Measurements from ENCODE around the gene MS4A1. TPM values are rescaled to one million over a fixed set of nuclear protein-coding genes. Genes with fewer than 3 reads are reported as not detected.

MS4A1 gene
- total and polyA plus RNA-seq, 2 experiments from 2014 or later: 0.23 TPM; not detected in 1

DNA sequence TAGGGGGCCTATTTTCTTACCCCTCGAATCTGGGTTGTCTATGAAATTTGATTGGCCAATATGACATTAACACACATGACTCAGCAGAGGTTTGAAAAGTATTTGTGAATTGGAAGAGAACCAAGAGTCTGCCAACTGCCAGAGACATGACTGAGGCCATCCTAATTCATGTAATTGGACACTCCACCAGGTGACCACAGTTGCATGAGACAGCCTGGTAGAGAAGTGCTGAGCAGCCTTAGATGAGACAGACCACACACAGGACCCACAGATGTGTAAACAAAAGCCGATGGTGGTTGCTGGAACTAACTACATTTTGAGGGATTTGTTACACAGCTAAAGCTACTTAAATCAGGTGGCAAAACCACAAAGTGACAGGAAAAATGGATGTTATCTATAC is 27.1 kb upstream of the MS4A1 start:
- H3K27me3 ChIP-seq (ENCODE audit: insufficient read depth): no peaks in the 10 kb centered on the region
- H3K27ac Mint-ChIP-seq: no peak overlapping the region
- H3K4me2 ChIP-seq: no peak overlapping the region
- no peak overlapping the region for H2AFZ ChIP-seq
- no peak overlapping the region for H3K4me3 Mint-ChIP-seq
- no peak for DNase-seq (ENCODE audit: low spot score)
- H4K20me1 ChIP-seq (replicated peaks; ENCODE audit: insufficient read depth): no peaks in the 10 kb centered on the region
- no peak overlapping the region for H3K4me3 ChIP-seq
- no peaks in the 10 kb centered on the region for H3K36me3 Mint-ChIP-seq (ENCODE audit: low read depth)
- peaks cover 3% of the 10 kb centered on the region; the same call in 1 of the 2 replicates for H3K9me2 ChIP-seq (ENCODE audit: insufficient read depth)
- H3K4me1 Mint-ChIP-seq: no peaks in the 10 kb centered on the region
- no peak overlapping the region for H3K27ac ChIP-seq (ENCODE audit: low read depth)
- H3K9me3 Mint-ChIP-seq: no peaks in the 10 kb centered on the region
- no peaks in the 10 kb centered on the region for H3F3A ChIP-seq (replicated peaks; ENCODE audit: low read depth)
- H3K27me3 Mint-ChIP-seq (ENCODE audit: insufficient read depth, low read depth, poor library complexity): no peaks in the 10 kb centered on the region
- no peak for ATAC-seq
- TF ChIP-seq, protein P1, sequence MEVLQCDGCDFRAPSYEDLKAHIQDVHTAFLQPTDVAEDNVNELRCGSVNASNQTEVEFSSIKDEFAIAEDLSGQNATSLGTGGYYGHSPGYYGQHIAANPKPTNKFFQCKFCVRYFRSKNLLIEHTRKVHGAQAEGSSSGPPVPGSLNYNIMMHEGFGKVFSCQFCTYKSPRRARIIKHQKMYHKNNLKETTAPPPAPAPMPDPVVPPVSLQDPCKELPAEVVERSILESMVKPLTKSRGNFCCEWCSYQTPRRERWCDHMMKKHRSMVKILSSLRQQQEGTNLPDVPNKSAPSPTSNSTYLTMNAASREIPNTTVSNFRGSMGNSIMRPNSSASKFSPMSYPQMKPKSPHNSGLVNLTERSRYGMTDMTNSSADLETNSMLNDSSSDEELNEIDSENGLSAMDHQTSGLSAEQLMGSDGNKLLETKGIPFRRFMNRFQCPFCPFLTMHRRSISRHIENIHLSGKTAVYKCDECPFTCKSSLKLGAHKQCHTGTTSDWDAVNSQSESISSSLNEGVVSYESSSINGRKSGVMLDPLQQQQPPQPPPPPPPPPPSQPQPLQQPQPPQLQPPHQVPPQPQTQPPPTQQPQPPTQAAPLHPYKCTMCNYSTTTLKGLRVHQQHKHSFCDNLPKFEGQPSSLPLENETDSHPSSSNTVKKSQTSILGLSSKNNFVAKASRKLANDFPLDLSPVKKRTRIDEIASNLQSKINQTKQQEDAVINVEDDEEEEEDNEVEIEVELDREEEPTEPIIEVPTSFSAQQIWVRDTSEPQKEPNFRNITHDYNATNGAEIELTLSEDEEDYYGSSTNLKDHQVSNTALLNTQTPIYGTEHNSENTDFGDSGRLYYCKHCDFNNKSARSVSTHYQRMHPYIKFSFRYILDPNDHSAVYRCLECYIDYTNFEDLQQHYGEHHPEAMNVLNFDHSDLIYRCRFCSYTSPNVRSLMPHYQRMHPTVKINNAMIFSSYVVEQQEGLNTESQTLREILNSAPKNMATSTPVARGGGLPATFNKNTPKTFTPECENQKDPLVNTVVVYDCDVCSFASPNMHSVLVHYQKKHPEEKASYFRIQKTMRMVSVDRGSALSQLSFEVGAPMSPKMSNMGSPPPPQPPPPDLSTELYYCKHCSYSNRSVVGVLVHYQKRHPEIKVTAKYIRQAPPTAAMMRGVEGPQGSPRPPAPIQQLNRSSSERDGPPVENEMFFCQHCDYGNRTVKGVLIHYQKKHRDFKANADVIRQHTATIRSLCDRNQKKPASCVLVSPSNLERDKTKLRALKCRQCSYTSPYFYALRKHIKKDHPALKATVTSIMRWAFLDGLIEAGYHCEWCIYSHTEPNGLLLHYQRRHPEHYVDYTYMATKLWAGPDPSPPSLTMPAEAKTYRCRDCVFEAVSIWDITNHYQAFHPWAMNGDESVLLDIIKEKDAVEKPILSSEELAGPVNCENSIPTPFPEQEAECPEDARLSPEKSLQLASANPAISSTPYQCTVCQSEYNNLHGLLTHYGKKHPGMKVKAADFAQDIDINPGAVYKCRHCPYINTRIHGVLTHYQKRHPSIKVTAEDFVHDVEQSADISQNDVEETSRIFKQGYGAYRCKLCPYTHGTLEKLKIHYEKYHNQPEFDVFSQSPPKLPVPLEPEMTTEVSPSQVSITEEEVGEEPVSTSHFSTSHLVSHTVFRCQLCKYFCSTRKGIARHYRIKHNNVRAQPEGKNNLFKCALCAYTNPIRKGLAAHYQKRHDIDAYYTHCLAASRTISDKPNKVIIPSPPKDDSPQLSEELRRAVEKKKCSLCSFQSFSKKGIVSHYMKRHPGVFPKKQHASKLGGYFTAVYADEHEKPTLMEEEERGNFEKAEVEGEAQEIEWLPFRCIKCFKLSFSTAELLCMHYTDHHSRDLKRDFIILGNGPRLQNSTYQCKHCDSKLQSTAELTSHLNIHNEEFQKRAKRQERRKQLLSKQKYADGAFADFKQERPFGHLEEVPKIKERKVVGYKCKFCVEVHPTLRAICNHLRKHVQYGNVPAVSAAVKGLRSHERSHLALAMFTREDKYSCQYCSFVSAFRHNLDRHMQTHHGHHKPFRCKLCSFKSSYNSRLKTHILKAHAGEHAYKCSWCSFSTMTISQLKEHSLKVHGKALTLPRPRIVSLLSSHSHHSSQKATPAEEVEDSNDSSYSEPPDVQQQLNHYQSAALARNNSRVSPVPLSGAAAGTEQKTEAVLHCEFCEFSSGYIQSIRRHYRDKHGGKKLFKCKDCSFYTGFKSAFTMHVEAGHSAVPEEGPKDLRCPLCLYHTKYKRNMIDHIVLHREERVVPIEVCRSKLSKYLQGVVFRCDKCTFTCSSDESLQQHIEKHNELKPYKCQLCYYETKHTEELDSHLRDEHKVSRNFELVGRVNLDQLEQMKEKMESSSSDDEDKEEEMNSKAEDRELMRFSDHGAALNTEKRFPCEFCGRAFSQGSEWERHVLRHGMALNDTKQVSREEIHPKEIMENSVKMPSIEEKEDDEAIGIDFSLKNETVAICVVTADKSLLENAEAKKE (CRISPR knock-in tag; IDR thresholded peaks at IDR 0.05): no peak
- TF ChIP-seq EZH2 (IDR thresholded peaks at IDR 0.05; ENCODE audit: low read depth, unreplicated experiment) (no peak), CREB1 (CRISPR knock-in tag; IDR thresholded peaks at IDR 0.05; ENCODE audit: low read depth) (no peak), NANOG (IDR thresholded peaks at IDR 0.05; ENCODE audit: borderline replicate concordance) (no peak), ZNF114 (CRISPR knock-in tag; IDR thresholded peaks at IDR 0.05) (no peak), JUNB (IDR thresholded peaks at IDR 0.05; ENCODE audit: unreplicated experiment) (no peak), ZNF331 (CRISPR knock-in tag; IDR thresholded peaks at IDR 0.05; ENCODE audit: low read depth) (no peak), EZH2phosphoT487 (IDR thresholded peaks at IDR 0.05; ENCODE audit: unreplicated experiment) (no peak), POLR2AphosphoS5 (IDR thresholded peaks at IDR 0.05; ENCODE audit: low read depth) (no peak), STAT1 (IDR thresholded peaks at IDR 0.05; ENCODE audit: unreplicated experiment) (no peak)
- TF ChIP-seq, protein P2, sequence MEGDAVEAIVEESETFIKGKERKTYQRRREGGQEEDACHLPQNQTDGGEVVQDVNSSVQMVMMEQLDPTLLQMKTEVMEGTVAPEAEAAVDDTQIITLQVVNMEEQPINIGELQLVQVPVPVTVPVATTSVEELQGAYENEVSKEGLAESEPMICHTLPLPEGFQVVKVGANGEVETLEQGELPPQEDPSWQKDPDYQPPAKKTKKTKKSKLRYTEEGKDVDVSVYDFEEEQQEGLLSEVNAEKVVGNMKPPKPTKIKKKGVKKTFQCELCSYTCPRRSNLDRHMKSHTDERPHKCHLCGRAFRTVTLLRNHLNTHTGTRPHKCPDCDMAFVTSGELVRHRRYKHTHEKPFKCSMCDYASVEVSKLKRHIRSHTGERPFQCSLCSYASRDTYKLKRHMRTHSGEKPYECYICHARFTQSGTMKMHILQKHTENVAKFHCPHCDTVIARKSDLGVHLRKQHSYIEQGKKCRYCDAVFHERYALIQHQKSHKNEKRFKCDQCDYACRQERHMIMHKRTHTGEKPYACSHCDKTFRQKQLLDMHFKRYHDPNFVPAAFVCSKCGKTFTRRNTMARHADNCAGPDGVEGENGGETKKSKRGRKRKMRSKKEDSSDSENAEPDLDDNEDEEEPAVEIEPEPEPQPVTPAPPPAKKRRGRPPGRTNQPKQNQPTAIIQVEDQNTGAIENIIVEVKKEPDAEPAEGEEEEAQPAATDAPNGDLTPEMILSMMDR (conservative IDR thresholded peaks at IDR 0.05; ENCODE audit: low read depth in 2 of 2): no peak
- TF ChIP-seq, protein P3, sequence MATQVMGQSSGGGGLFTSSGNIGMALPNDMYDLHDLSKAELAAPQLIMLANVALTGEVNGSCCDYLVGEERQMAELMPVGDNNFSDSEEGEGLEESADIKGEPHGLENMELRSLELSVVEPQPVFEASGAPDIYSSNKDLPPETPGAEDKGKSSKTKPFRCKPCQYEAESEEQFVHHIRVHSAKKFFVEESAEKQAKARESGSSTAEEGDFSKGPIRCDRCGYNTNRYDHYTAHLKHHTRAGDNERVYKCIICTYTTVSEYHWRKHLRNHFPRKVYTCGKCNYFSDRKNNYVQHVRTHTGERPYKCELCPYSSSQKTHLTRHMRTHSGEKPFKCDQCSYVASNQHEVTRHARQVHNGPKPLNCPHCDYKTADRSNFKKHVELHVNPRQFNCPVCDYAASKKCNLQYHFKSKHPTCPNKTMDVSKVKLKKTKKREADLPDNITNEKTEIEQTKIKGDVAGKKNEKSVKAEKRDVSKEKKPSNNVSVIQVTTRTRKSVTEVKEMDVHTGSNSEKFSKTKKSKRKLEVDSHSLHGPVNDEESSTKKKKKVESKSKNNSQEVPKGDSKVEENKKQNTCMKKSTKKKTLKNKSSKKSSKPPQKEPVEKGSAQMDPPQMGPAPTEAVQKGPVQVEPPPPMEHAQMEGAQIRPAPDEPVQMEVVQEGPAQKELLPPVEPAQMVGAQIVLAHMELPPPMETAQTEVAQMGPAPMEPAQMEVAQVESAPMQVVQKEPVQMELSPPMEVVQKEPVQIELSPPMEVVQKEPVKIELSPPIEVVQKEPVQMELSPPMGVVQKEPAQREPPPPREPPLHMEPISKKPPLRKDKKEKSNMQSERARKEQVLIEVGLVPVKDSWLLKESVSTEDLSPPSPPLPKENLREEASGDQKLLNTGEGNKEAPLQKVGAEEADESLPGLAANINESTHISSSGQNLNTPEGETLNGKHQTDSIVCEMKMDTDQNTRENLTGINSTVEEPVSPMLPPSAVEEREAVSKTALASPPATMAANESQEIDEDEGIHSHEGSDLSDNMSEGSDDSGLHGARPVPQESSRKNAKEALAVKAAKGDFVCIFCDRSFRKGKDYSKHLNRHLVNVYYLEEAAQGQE (IDR thresholded peaks at IDR 0.05; ENCODE audit: unreplicated experiment): no peak
- H3K4me1 ChIP-seq (ENCODE audit: insufficient read depth): no peaks in the 10 kb centered on the region
- no peaks in the 10 kb centered on the region for H3K36me3 ChIP-seq (ENCODE audit: insufficient read depth)
- H3K79me2 ChIP-seq (replicated peaks; ENCODE audit: insufficient read depth): no peaks in the 10 kb centered on the region

Data from GM23338 (cell line).